ENCODE results near the gene KCNQ1. TPM values are rescaled to one million over a fixed set of nuclear protein-coding genes. Genes with fewer than 3 reads are reported as not detected.

Gene KCNQ1
- polyA plus RNA-seq, 1 donor (not counting 4 experiments of a cell fraction or from before 2014, with no cell fraction given): not detected

- H3K4me3 ChIP-seq (ENCODE audit: control insufficient read depth in 2 of 3, extremely low read depth in 1 of 3, insufficient read depth in 2 of 3, low read depth in 1 of 3, low read length in 3 of 3): no peak overlapping the region
- no peaks in the 10 kb centered on the region for H3K9me1 ChIP-seq (ENCODE audit: control insufficient read depth, extremely low read depth, insufficient read depth, low read length)
- no peak for DNase-seq (ENCODE audit: low read depth, low spot score)
- peaks cover 6% of the 10 kb centered on the region for H3K27me3 ChIP-seq (ENCODE audit: control insufficient read depth, extremely low read depth, insufficient read depth, low read length)
- H3K4me2 ChIP-seq (ENCODE audit: control insufficient read depth, extremely low read depth, insufficient read depth, low read depth, low read length): no peak overlapping the region
- H3K4me1 ChIP-seq (ENCODE audit: control insufficient read depth, extremely low read depth, insufficient read depth, low read length): no peaks in the 10 kb centered on the region
- H3K79me2 ChIP-seq (ENCODE audit: control insufficient read depth, insufficient read depth, low read length): no peaks in the 10 kb centered on the region
- no peak for FAIRE-seq
- H3K9ac ChIP-seq (ENCODE audit: control insufficient read depth, extremely low read depth, insufficient read depth, low read length): no peak overlapping the region
- TF ChIP-seq CTCF (optimal IDR thresholded peaks at IDR 0.05 in 1 of 3, IDR thresholded peaks at IDR 0.05 in 1 of 3, conservative IDR thresholded peaks at IDR 0.05 in 1 of 3; ENCODE audit: extremely low read depth in 1 of 3, insufficient read depth in 2 of 3, low read length in 3 of 3) (no peak), EZH2 (IDR thresholded peaks at IDR 0.05; ENCODE audit: low read length) (no peak)
- no peaks in the 10 kb centered on the region for H3K9me3 ChIP-seq (ENCODE audit: control insufficient read depth, low read depth, low read length)
- dilution Hi-C loops (cut with MboI; ENCODE audit: extremely low pct_ligation_motif_present, low sequenced_read_pairs): no loop called here
- H4K20me1 ChIP-seq (ENCODE audit: control insufficient read depth, extremely low read depth, insufficient read depth, low read length): no peaks in the 10 kb centered on the region
- H3K27ac ChIP-seq (ENCODE audit: control insufficient read depth, insufficient read depth, low read length): no peak overlapping the region
- no peak overlapping the region for H2AFZ ChIP-seq (ENCODE audit: control insufficient read depth, low read length)
- no peaks in the 10 kb centered on the region for H3K36me3 ChIP-seq (ENCODE audit: control insufficient read depth in 2 of 2, extremely low read depth in 1 of 2, insufficient read depth in 2 of 2, low read length in 2 of 2)
These were observed 110.5 kb downstream of the KCNQ1 start for GRCh38 chr11:2555336-2555735.

GRCh38 chr11:2555891-2556290 lies 111.1 kb downstream of the KCNQ1 start:
- Histone ChIP-seq H3K4me2 (ENCODE audit: control insufficient read depth, extremely low read depth, insufficient read depth, low read depth, low read length) (no peak overlapping the region), H3K27ac (ENCODE audit: control insufficient read depth, insufficient read depth, low read length) (no peak overlapping the region), H3K79me2 (ENCODE audit: control insufficient read depth, insufficient read depth, low read length) (no peaks in the 10 kb centered on the region), H3K9ac (ENCODE audit: control insufficient read depth, extremely low read depth, insufficient read depth, low read length) (no peak overlapping the region), H3K27me3 (ENCODE audit: control insufficient read depth, extremely low read depth, insufficient read depth, low read length) (peaks cover 6% of the 10 kb centered on the region), H2AFZ (ENCODE audit: control insufficient read depth, low read length) (no peak overlapping the region), H3K4me3 (ENCODE audit: control insufficient read depth in 2 of 3, extremely low read depth in 1 of 3, insufficient read depth in 2 of 3, low read depth in 1 of 3, low read length in 3 of 3) (no peak overlapping the region), H3K9me1 (ENCODE audit: control insufficient read depth, extremely low read depth, insufficient read depth, low read length) (no peaks in the 10 kb centered on the region), H3K4me1 (ENCODE audit: control insufficient read depth, extremely low read depth, insufficient read depth, low read length) (no peaks in the 10 kb centered on the region), H3K36me3 (ENCODE audit: control insufficient read depth in 2 of 2, extremely low read depth in 1 of 2, insufficient read depth in 2 of 2, low read length in 2 of 2) (no peaks in the 10 kb centered on the region), H3K9me3 (ENCODE audit: control insufficient read depth, low read depth, low read length) (no peaks in the 10 kb centered on the region), H4K20me1 (ENCODE audit: control insufficient read depth, extremely low read depth, insufficient read depth, low read length) (no peaks in the 10 kb centered on the region)
- TF ChIP-seq CTCF (optimal IDR thresholded peaks at IDR 0.05 in 1 of 3, IDR thresholded peaks at IDR 0.05 in 1 of 3, conservative IDR thresholded peaks at IDR 0.05 in 1 of 3; ENCODE audit: extremely low read depth in 1 of 3, insufficient read depth in 2 of 3, low read length in 3 of 3) (no peak), EZH2 (IDR thresholded peaks at IDR 0.05; ENCODE audit: low read length) (no peak)
- DNase-seq (ENCODE audit: low read depth, low spot score): no peak
- dilution Hi-C loops (cut with MboI; ENCODE audit: extremely low pct_ligation_motif_present, low sequenced_read_pairs): no loop called here
- no peak for FAIRE-seq

All from keratinocyte (primary cell).